ENCODE data around the gene FKBP2.

Gene FKBP2

DNA sequence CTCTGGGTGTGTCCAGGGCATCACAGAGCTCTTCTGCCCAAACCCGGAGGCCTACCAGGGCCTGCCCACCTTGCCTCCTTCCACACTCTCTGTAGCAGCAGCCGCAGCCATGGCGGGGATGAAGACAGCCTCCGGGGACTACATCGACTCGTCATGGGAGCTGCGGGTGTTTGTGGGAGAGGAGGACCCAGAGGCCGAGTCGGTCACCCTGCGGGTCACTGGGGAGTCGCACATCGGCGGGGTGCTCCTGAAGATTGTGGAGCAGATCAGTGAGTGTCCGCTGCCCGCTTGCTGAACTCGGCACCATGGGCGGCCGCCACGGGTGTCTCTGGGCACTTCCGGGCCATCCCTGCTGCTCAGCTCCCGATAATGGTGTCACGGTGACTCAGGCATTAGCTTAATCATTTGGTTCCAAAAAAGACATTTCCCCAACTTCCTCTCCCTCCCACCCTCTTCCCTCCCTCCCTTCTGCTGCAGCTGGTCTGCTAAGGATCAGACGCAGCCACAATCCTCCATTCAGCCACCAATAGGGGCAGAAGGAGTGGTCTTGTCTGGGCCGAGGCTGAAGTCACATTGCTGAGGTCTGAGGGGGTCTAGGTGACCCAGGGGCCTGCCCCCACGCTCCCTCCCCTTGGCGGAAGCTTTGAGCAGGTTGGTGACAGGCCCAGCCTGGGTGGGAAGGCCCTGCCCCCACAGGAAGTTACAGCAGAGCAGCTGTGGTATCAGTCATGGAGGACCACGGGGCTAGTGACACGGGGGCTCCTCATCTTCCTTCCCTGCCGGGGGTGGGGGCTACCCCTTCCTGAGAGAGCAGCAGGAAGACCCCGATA lies 33.4 kb upstream of the FKBP2 start:
- Histone ChIP-seq H3K4me3 (ENCODE audit: low read length) (peak overlapping the region; percentile 61), H3K27me3 (replicated peaks; ENCODE audit: control insufficient read depth, insufficient read depth, low read length) (no peaks in the 10 kb centered on the region), H3K9me3 (ENCODE audit: control insufficient read depth, low read length) (no peaks in the 10 kb centered on the region), H3K4me1 (ENCODE audit: control insufficient read depth, insufficient read depth, low read length) (peaks cover 9% of the 10 kb centered on the region), H3K36me3 (ENCODE audit: control insufficient read depth, insufficient read depth, low read length, severe bottlenecking) (peaks cover 26% of the 10 kb centered on the region), H3K9ac (ENCODE audit: low read length) (peak overlapping the region; percentile 74)
- DNase-seq (ENCODE audit: low read depth), result no peak

DNA sequence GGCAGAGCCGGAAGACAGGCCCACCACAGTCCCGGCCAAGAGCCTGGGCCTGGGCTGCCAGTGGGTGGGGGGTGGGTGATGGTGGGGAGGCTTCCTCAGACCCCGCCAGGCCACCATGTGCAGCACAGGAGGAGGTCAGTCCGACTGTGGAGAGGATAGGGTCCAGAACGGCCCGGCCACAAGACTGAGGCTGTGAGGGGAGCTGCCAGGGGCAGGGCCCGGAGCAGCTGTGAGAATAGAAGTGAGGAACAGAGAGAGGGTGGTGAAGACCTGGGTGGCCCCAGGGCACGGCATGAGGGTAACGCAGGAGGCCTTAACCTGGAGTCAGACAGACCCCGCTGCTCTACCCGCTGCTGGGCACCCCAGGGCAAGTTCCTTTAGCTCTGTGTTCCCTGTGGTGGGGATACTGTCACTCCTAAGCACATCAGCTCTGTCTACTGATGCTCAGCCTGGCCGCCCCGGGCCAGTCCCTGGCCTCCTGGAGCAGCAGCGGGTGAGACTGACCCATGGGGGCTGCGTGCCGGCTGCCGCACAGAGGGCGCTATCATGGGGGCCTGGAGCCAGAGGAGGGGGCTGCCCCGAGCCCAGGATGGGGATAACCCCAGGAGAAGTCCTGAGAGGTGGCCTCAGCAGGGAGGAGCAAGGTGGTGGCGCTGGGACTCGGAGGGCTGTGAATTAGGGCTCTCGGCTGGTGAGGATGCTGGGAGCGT lies 32.7 kb upstream of the FKBP2 start:
- Histone ChIP-seq H3K4me1 (ENCODE audit: control insufficient read depth, insufficient read depth, low read length) (peaks cover 9% of the 10 kb centered on the region), H3K36me3 (ENCODE audit: control insufficient read depth, insufficient read depth, low read length, severe bottlenecking) (peaks cover 19% of the 10 kb centered on the region), H3K4me3 (ENCODE audit: low read length) (peak overlapping the region; percentile 61), H3K9ac (ENCODE audit: low read length) (peak overlapping the region; percentile 74), H3K9me3 (ENCODE audit: control insufficient read depth, low read length) (no peaks in the 10 kb centered on the region), H3K27me3 (replicated peaks; ENCODE audit: control insufficient read depth, insufficient read depth, low read length) (no peaks in the 10 kb centered on the region)
- DNase-seq (ENCODE audit: low read depth), result no peak

DNA sequence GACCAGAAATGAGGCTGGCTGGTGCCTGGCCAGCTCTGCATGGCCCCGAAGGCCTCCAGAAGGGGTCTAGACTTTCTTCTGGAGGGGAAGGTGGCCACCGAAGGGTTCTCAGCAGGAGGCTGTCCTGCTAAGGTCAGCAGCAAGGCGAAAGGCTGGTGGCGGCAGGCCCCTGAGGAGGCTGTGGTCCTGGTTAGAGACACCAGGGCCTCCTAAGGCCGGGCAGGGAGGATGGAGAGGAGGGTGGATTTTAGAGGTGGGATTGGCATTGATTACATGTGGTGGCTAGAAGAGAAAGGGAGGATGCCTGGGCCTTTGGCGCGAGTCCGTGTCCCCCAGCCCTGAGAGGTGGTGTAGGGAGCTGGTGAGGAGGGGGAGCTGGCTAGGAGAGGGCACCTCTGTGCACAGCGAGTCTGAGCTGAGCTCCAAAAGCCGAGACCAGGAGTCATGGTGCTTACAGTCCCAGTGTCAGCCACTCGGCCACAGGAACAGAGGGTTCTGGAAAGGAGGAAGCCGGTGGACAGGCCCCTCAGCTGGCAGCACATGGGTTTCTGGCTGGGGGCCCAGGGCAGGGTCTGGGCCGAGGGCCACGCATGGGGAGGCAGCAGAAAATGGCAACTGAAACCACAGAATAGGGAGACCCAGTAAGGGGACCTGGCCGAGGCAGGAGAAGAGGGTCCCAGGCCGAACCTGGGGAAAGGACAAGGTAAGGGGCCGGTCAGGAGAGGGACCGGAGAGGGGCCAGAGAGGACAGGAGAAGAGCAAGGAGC lies 31.9 kb upstream of the FKBP2 start:
- Histone ChIP-seq H3K36me3 (ENCODE audit: control insufficient read depth, insufficient read depth, low read length, severe bottlenecking) (peaks cover 11% of the 10 kb centered on the region), H3K9ac (ENCODE audit: low read length) (no peak overlapping the region), H3K4me3 (ENCODE audit: low read length) (no peak overlapping the region), H3K9me3 (ENCODE audit: control insufficient read depth, low read length) (no peaks in the 10 kb centered on the region), H3K27me3 (replicated peaks; ENCODE audit: control insufficient read depth, insufficient read depth, low read length) (no peaks in the 10 kb centered on the region), H3K4me1 (ENCODE audit: control insufficient read depth, insufficient read depth, low read length) (peaks cover 9% of the 10 kb centered on the region)
- no peak for DNase-seq (ENCODE audit: low read depth)

DNA sequence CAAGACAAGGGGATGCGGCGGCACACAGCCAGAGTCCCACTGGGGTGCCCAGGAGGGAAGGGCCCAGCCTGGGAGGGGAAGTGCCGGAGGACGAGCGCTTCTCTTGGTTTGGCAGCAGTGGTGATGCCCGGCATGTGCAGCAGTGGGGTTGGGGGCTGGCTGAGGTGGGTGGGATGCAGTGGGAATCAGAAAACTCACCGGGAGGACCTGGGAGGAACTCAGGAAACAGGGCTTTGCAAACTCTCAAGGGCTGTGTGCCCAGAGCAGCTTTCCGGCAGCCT lies 31.4 kb upstream of the FKBP2 start:
- H3K27me3 ChIP-seq (replicated peaks; ENCODE audit: control insufficient read depth, insufficient read depth, low read length), result no peaks in the 10 kb centered on the region
- peaks cover 9% of the 10 kb centered on the region for H3K4me1 ChIP-seq (ENCODE audit: control insufficient read depth, insufficient read depth, low read length)
- DNase-seq (ENCODE audit: low read depth), result no peak

DNA sequence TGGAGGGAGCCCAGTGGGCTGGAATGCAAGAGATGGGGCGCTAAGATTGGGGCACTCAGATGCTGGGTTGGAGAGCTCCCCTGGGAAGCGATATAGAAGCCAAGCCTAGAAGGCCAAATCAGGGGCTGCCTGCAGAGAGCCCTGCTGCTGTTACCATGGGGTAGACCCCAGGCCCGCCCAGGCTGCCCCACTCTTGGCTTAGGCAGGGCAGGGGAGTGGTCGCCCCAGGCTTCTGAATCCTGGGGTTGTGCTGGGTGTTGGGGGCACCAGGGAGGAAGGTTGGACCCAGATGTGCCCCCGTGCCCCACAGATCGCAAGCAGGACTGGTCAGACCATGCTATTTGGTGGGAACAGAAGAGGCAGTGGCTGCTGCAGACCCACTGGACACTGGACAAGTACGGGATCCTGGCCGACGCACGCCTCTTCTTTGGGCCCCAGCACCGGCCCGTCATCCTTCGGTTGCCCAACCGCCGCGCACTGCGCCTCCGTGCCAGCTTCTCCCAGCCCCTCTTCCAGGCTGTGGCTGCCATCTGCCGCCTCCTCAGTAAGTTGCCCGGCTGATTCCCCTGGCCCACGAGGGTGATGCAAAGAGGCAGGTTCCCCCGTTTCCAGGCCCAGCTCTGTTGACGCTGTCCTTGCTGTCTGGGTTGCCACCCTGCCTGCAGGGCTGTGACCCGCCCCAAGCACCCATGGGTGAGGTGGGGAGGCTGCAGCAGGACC lies 30.4 kb upstream of the FKBP2 start:
- Histone ChIP-seq H3K4me1 (ENCODE audit: control insufficient read depth, insufficient read depth, low read length) (peaks cover 16% of the 10 kb centered on the region), H3K27me3 (replicated peaks; ENCODE audit: control insufficient read depth, insufficient read depth, low read length) (no peaks in the 10 kb centered on the region), H3K9me3 (ENCODE audit: control insufficient read depth, low read length) (no peaks in the 10 kb centered on the region), H3K4me3 (ENCODE audit: low read length) (no peak overlapping the region), H3K9ac (ENCODE audit: low read length) (no peak overlapping the region), H3K36me3 (ENCODE audit: control insufficient read depth, insufficient read depth, low read length, severe bottlenecking) (peaks cover 5% of the 10 kb centered on the region)
- no peak for DNase-seq (ENCODE audit: low read depth)

More for the DNA sequence above, 31.4 kb upstream of the FKBP2 start:
- H3K4me3 ChIP-seq (ENCODE audit: low read length), result no peak overlapping the region
- no peaks in the 10 kb centered on the region for H3K9me3 ChIP-seq (ENCODE audit: control insufficient read depth, low read length)
- H3K36me3 ChIP-seq (ENCODE audit: control insufficient read depth, insufficient read depth, low read length, severe bottlenecking), result peaks cover 8% of the 10 kb centered on the region
- H3K9ac ChIP-seq (ENCODE audit: low read length), result no peak overlapping the region

DNA sequence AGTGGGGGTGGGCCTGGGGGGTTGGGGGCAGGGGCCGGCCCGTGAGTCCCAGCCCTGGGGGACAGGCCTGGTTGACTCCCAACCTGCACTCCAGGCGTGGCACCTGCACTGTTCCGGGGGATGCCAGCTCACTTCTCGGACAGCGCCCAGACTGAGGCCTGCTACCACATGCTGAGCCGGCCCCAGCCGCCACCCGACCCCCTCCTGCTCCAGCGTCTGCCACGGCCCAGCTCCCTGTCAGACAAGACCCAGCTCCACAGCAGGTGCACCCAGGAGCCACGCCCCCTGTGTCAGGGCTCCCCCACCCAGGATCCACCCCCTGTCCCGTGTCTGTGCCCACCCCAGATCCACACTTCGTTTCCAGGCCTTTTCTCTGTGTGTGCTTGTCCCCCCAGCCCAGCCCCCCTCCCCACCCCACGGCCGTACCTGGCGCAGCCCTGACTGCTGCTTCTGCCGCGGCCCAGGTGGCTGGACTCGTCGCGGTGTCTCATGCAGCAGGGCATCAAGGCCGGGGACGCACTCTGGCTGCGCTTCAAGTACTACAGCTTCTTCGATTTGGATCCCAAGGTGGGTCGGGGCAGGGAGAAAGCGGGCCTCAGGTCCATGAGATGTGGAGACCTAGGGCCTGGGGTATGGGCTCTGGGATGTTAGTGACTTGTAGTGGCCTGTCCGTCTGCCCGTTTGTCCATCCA lies 29.6 kb upstream of the FKBP2 start:
- Histone ChIP-seq H3K36me3 (ENCODE audit: control insufficient read depth, insufficient read depth, low read length, severe bottlenecking) (no peaks in the 10 kb centered on the region), H3K4me1 (ENCODE audit: control insufficient read depth, insufficient read depth, low read length) (peaks cover 16% of the 10 kb centered on the region), H3K9me3 (ENCODE audit: control insufficient read depth, low read length) (no peaks in the 10 kb centered on the region), H3K9ac (ENCODE audit: low read length) (no peak overlapping the region), H3K4me3 (ENCODE audit: low read length) (no peak overlapping the region), H3K27me3 (replicated peaks; ENCODE audit: control insufficient read depth, insufficient read depth, low read length) (no peaks in the 10 kb centered on the region)
- no peak for DNase-seq (ENCODE audit: low read depth)

DNA sequence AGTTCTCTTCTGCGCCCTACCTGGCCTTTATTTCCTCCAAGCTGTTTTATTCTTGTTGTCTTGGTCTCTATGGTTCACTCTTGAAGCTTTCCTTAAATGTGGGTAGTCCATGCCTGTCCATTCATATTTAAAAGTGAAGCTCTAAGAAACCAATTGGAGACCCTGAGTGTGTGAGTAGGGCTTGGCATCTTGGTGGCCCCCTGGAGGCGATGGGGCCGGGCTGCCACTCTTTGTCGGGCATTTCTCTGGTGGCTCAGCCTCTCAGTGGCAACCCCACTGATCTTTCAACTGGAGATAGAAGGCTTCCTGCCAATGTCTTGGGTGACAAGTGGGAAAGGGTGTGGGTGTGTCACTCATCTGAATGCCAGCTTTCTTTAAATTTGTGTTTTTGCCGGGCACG lies 24.0 kb upstream of the FKBP2 start:
- peaks cover 7% of the 10 kb centered on the region for H3K4me1 ChIP-seq (ENCODE audit: control insufficient read depth, insufficient read depth, low read length)
- no peaks in the 10 kb centered on the region for H3K9me3 ChIP-seq (ENCODE audit: control insufficient read depth, low read length)
- no peak overlapping the region for H3K9ac ChIP-seq (ENCODE audit: low read length)
- H3K4me3 ChIP-seq (ENCODE audit: low read length), result no peak overlapping the region
- H3K27me3 ChIP-seq (replicated peaks; ENCODE audit: control insufficient read depth, insufficient read depth, low read length), result no peaks in the 10 kb centered on the region
- DNase-seq (ENCODE audit: low read depth), result no peak
- H3K36me3 ChIP-seq (ENCODE audit: control insufficient read depth, insufficient read depth, low read length, severe bottlenecking), result no peaks in the 10 kb centered on the region

DNA sequence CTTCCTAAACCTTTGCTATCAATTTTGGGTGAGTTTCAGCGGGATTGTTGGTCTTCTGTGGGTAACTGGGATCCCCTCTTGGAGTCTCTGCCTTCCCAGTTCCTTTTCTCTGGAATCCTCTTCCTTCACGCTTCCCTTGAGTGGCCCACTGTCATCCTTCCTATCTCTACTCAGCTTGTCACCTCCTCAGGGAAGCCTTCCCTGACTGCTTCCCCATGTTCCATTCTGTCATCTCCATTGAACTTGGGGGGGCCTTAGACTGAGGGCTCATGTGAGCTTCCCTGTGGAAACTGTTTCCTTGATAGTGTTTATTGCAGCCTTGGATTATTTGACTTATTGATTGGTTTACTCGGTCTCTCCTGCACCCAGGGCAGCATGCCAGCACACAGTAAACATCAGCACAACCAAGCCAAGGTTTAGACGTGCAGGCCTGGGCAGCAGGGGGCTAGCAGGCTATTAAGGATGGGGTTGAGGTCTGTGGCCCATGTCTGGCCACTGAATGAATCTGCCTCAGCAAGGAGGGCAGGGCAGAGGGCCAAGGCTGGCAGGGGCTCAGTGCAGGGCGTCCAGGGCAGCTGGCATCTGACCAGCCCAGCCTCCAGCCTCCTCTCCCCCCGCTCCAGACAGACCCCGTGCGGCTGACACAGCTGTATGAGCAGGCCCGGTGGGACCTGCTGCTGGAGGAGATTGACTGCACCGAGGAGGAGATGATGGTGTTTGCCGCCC lies 22.1 kb upstream of the FKBP2 start:
- no peaks in the 10 kb centered on the region for H3K9me3 ChIP-seq (ENCODE audit: control insufficient read depth, low read length)
- H3K27me3 ChIP-seq (replicated peaks; ENCODE audit: control insufficient read depth, insufficient read depth, low read length), result no peaks in the 10 kb centered on the region
- no peak for DNase-seq (ENCODE audit: low read depth)
- H3K36me3 ChIP-seq (ENCODE audit: control insufficient read depth, insufficient read depth, low read length, severe bottlenecking), result no peaks in the 10 kb centered on the region
- peaks cover 7% of the 10 kb centered on the region for H3K4me1 ChIP-seq (ENCODE audit: control insufficient read depth, insufficient read depth, low read length)
- H3K4me3 ChIP-seq (ENCODE audit: low read length), result no peak overlapping the region
- no peak overlapping the region for H3K9ac ChIP-seq (ENCODE audit: low read length)

DNA sequence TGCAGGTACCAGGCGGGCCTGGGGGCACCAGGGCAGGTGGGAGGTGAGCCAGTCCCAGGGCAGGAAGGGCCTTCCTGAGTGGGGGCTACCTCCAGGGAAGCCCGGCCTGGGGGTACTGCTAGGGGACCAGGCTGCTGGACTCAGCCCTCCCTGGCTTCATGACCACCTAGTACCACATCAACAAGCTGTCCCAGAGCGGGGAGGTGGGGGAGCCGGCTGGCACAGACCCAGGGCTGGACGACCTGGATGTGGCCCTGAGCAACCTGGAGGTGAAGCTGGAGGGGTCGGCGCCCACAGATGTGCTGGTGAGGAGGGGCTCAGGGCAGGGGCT lies 21.6 kb upstream of the FKBP2 start:
- Histone ChIP-seq H3K36me3 (ENCODE audit: control insufficient read depth, insufficient read depth, low read length, severe bottlenecking) (no peaks in the 10 kb centered on the region), H3K9ac (ENCODE audit: low read length) (no peak overlapping the region), H3K27me3 (replicated peaks; ENCODE audit: control insufficient read depth, insufficient read depth, low read length) (no peaks in the 10 kb centered on the region), H3K4me3 (ENCODE audit: low read length) (no peak overlapping the region), H3K9me3 (ENCODE audit: control insufficient read depth, low read length) (no peaks in the 10 kb centered on the region), H3K4me1 (ENCODE audit: control insufficient read depth, insufficient read depth, low read length) (peaks cover 7% of the 10 kb centered on the region)
- DNase-seq (ENCODE audit: low read depth), result no peak

DNA sequence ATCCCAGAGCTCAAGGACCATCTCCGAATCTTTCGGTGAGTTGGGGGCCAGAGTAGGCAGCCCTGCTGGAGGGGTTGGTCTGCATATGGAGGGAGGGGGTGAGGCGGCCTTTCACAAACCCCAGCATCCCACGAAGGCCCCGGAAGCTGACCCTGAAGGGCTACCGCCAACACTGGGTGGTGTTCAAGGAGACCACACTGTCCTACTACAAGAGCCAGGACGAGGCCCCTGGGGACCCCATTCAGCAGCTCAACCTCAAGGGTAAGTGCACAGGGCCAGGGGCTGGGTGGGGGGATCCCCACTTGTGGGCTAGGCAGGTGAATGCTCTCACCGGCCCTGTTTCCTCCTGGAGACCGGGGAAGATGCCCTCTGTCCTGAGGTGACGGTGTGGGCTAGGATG lies 21.1 kb upstream of the FKBP2 start:
- Histone ChIP-seq H3K4me3 (ENCODE audit: low read length) (no peak overlapping the region), H3K27me3 (replicated peaks; ENCODE audit: control insufficient read depth, insufficient read depth, low read length) (no peaks in the 10 kb centered on the region), H3K36me3 (ENCODE audit: control insufficient read depth, insufficient read depth, low read length, severe bottlenecking) (no peaks in the 10 kb centered on the region), H3K4me1 (ENCODE audit: control insufficient read depth, insufficient read depth, low read length) (peaks cover 7% of the 10 kb centered on the region), H3K9ac (ENCODE audit: low read length) (no peak overlapping the region), H3K9me3 (ENCODE audit: control insufficient read depth, low read length) (no peaks in the 10 kb centered on the region)
- DNase-seq (ENCODE audit: low read depth), result no peak

Measured in adipocyte (in vitro differentiated cells).